Testis (tissue), 3 donors: ENCODE measurements around the gene NARS2. TPM values are rescaled to one million over a fixed set of nuclear protein-coding genes. Genes with fewer than 3 reads are reported as not detected.

Source experiments
- DNase-seq: peaks from one replicate; pipeline ENCODE4 v3.0.0-alpha.2; 2019
- H3K27ac ChIP-seq, 2 donors: fragments of 200-600 bp; sonication (generic); one replicate each; pipeline ENCODE4 v1.5.1; 2019
- H3K27me3 ChIP-seq: fragments of 200-600 bp; sonication (generic); one replicate; pipeline ENCODE4 v1.5.1; 2019
- H3K36me3 ChIP-seq: fragments of 200-600 bp; sonication (generic); one replicate; pipeline ENCODE4 v1.5.1; 2017; ENCODE audit warnings: low read depth; ENCODE audit errors: missing control alignments
- H3K4me1 ChIP-seq: fragments of 200-600 bp; sonication (generic); one replicate; pipeline ENCODE4 v1.5.1; 2019
- H3K4me3 ChIP-seq, 2 donors: fragments of 200-600 bp; sonication (generic); one replicate each; pipeline ENCODE4 v1.5.1; 2017 to 2019
- H3K9me3 ChIP-seq: fragments of 200-600 bp; sonication (generic); one replicate; pipeline ENCODE4 v1.5.1; 2017
- CTCF ChIP-seq, 3 experiments: fragments of 450-650 bp in 2 of 3; fragments of 200-600 bp in 1 of 3; sonication (generic) in 1 of 3; IDR thresholded peaks; one replicate each; pipeline ENCODE4 v1.5.1; 2016 to 2019; ENCODE audit warnings: antibody characterized with exemption in 3 of 3, mild to moderate bottlenecking in 2 of 3, moderate library complexity in 1 of 3
- POLR2A ChIP-seq: fragments of 450-650 bp; IDR thresholded peaks from one replicate; pipeline ENCODE4 v1.6.1; 2017; ENCODE audit warnings: antibody characterized with exemption, mild to moderate bottlenecking, moderate library complexity
- WGBS, 2 donors: methylation state at CpG; one replicate each; pipeline ENCODE4 v1.1.5; 2018; 5-methylcytosine and 5-hydroxymethylcytosine counted together
- intact Hi-C: fragments of 100-400 bp; cut with DNase I; formaldehyde crosslinking; loops from one replicate; pipeline ENCODE4 v1.15.1; 2023; ENCODE audit warnings: low total_unique reads
- polyA plus RNA-seq: library from polyadenylated mRNA; stranded (reverse); fragments of 350-450 nt; fragmentation: Illumina TruSeq; extraction: RNeasy Lipid Tissue Mini Kit (QIAGEN cat#74804); gene quantifications from one replicate; pipeline ENCODE4 v1.2.3, GENCODE V29; 2014; ENCODE audit warnings: low read depth, low replicate concordance; ENCODE audit not compliant: insufficient read depth
- total RNA-seq, 2 donors: library from RNA; depleted of rRNA; stranded (reverse); fragments of >200 nt; gene quantifications; one replicate each; pipeline ENCODE4 v1.2.3, GENCODE V29; 2016

Gene NARS2
- total and polyA plus RNA-seq, 3 donors from 2014 or later, result 9.8 to 22.6 (median 21.3) TPM

GRCh38 chr11:78429209-78429608 lies 145.5 kb downstream of the NARS2 start:
- DNase-seq, result no peak
- H3K4me1 ChIP-seq, result no peaks in the 10 kb centered on the region
- intact Hi-C loops, result no loop called here
- H3K4me3 ChIP-seq, result no peak overlapping the region
- TF ChIP-seq CTCF (IDR thresholded peaks at IDR 0.05) (no peak), POLR2A (no peak)
- no peak overlapping the region for H3K27ac ChIP-seq
- no peaks in the 10 kb centered on the region for H3K27me3 ChIP-seq
- H3K9me3 ChIP-seq, result no peaks in the 10 kb centered on the region
- H3K36me3 ChIP-seq, result no peaks in the 10 kb centered on the region

GRCh38 chr11:78428773-78429172 lies 145.9 kb downstream of the NARS2 start:
- intact Hi-C loops, result no loop called here
- Histone ChIP-seq H3K36me3 (no peaks in the 10 kb centered on the region), H3K4me3 (no peak overlapping the region), H3K27ac (no peak overlapping the region), H3K9me3 (no peaks in the 10 kb centered on the region), H3K4me1 (no peaks in the 10 kb centered on the region), H3K27me3 (no peaks in the 10 kb centered on the region)
- TF ChIP-seq CTCF (IDR thresholded peaks at IDR 0.05) (no peak), POLR2A (no peak)
- DNase-seq, result no peak
- 93 to 99% methylated on average over 3 of the region's 3 CpGs for WGBS, 2 donors

DNA sequence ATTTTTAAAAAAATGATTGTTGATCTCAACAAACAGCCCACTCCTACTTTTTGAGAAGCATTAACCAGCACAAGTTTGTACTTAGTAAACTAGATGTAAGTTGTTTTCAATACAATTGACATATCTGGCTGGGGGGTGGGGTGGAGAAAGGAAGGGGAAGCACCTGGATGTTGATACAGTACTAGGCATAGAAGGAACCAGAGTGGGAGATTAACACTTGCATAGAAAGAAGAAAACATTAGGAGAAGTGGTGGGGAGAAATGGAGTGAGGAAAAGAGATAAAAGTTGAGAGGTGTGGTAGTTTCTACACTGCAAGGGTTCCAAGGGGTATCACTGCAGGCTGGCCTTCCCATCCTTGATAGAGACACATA lies 146.4 kb downstream of the NARS2 start:
- no peak for DNase-seq
- Histone ChIP-seq H3K9me3 (no peaks in the 10 kb centered on the region), H3K4me3 (no peak overlapping the region), H3K27ac (no peak overlapping the region), H3K27me3 (no peaks in the 10 kb centered on the region), H3K36me3 (no peaks in the 10 kb centered on the region), H3K4me1 (no peaks in the 10 kb centered on the region)
- intact Hi-C loops, result no loop called here
- TF ChIP-seq POLR2A (no peak), CTCF (IDR thresholded peaks at IDR 0.05) (no peak)

DNA sequence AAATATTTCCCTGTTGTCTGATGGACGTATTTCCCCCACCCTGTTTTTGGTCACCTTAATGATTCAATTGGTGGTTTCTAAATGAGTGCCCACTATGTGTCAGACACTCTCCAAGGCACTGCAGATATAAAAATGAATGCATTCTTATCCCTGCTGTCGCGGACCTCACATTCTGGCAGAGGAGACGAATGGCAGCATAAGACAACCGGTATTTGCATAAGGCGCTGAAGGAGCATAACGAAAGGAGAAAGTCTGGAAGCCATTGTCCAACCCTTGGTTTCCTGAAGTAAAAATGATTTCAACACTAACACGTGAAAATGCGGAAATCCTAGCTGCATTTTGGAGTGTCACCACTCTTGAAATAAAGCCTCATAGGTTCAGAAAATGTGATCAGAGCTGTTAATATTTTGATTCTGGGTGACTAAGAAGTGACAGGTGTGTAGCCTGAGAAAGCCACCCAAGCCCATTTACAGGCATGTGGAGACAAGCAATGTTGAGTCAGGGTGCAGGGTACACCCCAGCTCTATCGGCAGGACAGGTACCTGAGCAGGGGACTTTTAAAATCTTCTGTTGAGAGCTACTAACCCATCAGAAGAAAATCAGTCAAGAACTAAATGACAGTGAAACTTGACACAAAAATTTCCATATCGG lies 146.9 kb downstream of the NARS2 start:
- Histone ChIP-seq H3K4me1 (no peaks in the 10 kb centered on the region), H3K36me3 (no peaks in the 10 kb centered on the region), H3K9me3 (no peaks in the 10 kb centered on the region), H3K4me3 (no peak overlapping the region), H3K27ac (no peak overlapping the region), H3K27me3 (no peaks in the 10 kb centered on the region)
- intact Hi-C loops, result no loop called here
- WGBS, 2 donors, result 85 to 87% methylated on average over 11 of the region's 11 CpGs
- no peak for DNase-seq
- no peak for TF ChIP-seq POLR2A
- no peak for TF ChIP-seq CTCF (IDR thresholded peaks at IDR 0.05)

- Histone ChIP-seq H3K4me3 (no peak overlapping the region), H3K4me1 (no peaks in the 10 kb centered on the region), H3K27me3 (no peaks in the 10 kb centered on the region), H3K27ac (no peak overlapping the region), H3K9me3 (no peaks in the 10 kb centered on the region), H3K36me3 (no peaks in the 10 kb centered on the region)
- WGBS, 2 donors, result 89% methylated on average over 1 of the region's 1 CpG
- DNase-seq, result no peak
- TF ChIP-seq POLR2A (no peak), CTCF (IDR thresholded peaks at IDR 0.05) (no peak)
- intact Hi-C loops, result no loop called here
These were observed 147.8 kb downstream of the NARS2 start for GRCh38 chr11:78426845-78427244.
